Measurements from ENCODE around the gene ELAPOR1.

- no peak for TF ChIP-seq CTCF (IDR thresholded peaks at IDR 0.05; ENCODE audit: low read length)
- no peak for TF ChIP-seq EZH2 (optimal IDR thresholded peaks at IDR 0.05; ENCODE audit: low read depth, low read length)
- TF ChIP-seq EZH2phosphoT487 (IDR thresholded peaks at IDR 0.05; ENCODE audit: low read length): no peak
These were observed 35.2 kb downstream of the ELAPOR1 start for GRCh38 chr1:109148987-109149561.
